Measurements from ENCODE around the gene GTSE1. TPM values are rescaled to one million over a fixed set of nuclear protein-coding genes. Genes with fewer than 3 reads are reported as not detected.

Gene GTSE1
- total and polyA plus RNA-seq, 2 donors (not counting 1 experiment from before 2014, with no cell fraction given), result 2.0 to 3.6 TPM

DNA sequence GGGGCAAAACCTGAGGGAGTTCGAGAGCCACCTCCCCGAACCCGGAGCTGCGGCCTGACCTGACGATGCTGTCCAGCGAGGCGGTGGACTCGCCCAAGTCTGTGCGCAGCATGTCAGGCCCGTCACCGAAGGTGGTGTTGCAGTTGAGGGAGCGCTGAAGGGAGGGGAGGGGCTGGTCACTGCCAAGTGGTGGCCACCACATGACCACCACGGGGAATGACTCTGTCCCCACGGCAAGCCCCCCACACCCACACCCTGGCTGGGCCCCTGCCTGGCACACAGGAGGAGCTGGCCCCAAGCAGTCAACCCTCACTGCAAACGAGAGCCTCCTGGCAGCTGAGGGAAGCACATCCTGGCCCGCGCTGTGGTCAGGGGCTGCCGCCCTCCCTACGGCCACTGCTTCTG is 69.7 kb downstream of the GTSE1 start:
- DNase-seq (ENCODE audit: low read depth in 2 of 2), result no peak
- Histone ChIP-seq H3K4me1 (ENCODE audit: control insufficient read depth, extremely low read depth, insufficient read depth, low read length) (no peaks in the 10 kb centered on the region), H3K27me3 (ENCODE audit: control insufficient read depth, insufficient read depth, low read length) (no peaks in the 10 kb centered on the region), H3K36me3 (ENCODE audit: control insufficient read depth, insufficient read depth, low read length) (no peaks in the 10 kb centered on the region), H2AFZ (ENCODE audit: low read length) (no peak overlapping the region), H3K79me2 (ENCODE audit: control insufficient read depth, insufficient read depth, low read length) (no peaks in the 10 kb centered on the region), H3K4me2 (ENCODE audit: extremely low read depth, insufficient read depth, low read length) (no peak overlapping the region), H3K9me3 (ENCODE audit: control insufficient read depth, insufficient read depth, low read depth, low read length) (no peaks in the 10 kb centered on the region), H3K9ac (ENCODE audit: insufficient read depth, low read length) (no peak overlapping the region), H3K4me3 (replicated peaks in 1 of 4; ENCODE audit: control extremely low read depth in 1 of 4, insufficient read depth in 1 of 4, low read depth in 3 of 4, low read length in 4 of 4) (no peak overlapping the region), H4K20me1 (ENCODE audit: control insufficient read depth, extremely low read depth, insufficient read depth, low read length) (no peaks in the 10 kb centered on the region), H3K27ac (ENCODE audit: insufficient read depth, low read length) (no peak overlapping the region)
- no peak for TF ChIP-seq EZH2 (IDR thresholded peaks at IDR 0.05; ENCODE audit: low read length, missing control alignments)
- TF ChIP-seq, protein P1, sequence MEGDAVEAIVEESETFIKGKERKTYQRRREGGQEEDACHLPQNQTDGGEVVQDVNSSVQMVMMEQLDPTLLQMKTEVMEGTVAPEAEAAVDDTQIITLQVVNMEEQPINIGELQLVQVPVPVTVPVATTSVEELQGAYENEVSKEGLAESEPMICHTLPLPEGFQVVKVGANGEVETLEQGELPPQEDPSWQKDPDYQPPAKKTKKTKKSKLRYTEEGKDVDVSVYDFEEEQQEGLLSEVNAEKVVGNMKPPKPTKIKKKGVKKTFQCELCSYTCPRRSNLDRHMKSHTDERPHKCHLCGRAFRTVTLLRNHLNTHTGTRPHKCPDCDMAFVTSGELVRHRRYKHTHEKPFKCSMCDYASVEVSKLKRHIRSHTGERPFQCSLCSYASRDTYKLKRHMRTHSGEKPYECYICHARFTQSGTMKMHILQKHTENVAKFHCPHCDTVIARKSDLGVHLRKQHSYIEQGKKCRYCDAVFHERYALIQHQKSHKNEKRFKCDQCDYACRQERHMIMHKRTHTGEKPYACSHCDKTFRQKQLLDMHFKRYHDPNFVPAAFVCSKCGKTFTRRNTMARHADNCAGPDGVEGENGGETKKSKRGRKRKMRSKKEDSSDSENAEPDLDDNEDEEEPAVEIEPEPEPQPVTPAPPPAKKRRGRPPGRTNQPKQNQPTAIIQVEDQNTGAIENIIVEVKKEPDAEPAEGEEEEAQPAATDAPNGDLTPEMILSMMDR (conservative IDR thresholded peaks at IDR 0.05 in 1 of 2, IDR thresholded peaks at IDR 0.05 in 1 of 2; ENCODE audit: low read depth in 1 of 2, low read length in 2 of 2), result no peak

DNA sequence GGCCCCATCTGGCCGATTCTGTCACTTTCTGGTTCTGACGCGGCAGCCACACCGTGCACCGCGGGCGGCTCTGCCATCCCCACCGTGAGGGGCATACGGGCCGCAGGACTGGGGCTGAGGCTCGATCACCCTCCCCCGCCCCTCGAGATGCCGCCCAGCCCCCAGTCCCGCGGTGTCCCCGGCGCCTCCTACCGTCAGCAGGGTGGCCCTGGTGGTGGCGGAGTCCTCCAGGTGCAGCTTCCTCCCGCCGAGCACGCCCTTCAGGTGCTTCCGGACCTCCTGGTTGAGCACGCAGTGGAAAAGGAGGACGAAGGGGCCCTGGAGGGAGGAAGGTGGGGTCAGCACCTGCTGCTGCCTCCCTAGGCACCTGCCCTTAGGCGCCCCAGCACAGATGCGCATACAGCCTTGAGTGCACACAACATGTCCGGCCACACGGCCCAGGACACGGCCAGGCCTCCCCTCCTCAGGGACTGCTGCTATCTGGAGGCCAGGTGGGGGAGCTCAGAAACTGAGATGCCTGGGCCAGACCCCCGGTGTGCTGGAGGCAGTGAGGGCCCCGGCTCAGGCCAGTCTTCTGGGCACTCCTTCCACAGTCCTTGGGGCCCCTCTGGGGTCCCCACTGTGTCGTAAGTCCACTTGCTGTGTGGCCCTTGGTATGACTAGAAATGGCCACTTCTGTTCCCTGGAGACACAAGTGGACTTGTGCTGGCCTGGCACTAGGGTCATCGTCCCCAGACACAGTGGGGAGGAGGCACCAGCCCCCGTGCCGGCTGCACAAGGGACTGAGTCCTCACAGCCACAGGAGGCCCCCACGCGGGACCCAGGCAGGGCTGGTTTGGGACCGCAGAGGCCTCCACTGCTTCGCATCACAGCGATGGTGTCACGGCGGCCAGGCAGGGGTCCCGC is 70.4 kb downstream of the GTSE1 start:
- TF ChIP-seq, protein P1 (conservative IDR thresholded peaks at IDR 0.05 in 1 of 2, IDR thresholded peaks at IDR 0.05 in 1 of 2; ENCODE audit: low read depth in 1 of 2, low read length in 2 of 2), result no peak
- TF ChIP-seq EZH2 (IDR thresholded peaks at IDR 0.05; ENCODE audit: low read length, missing control alignments), result no peak
- Histone ChIP-seq H3K27me3 (ENCODE audit: control insufficient read depth, insufficient read depth, low read length) (no peaks in the 10 kb centered on the region), H3K27ac (ENCODE audit: insufficient read depth, low read length) (no peak overlapping the region), H3K79me2 (ENCODE audit: control insufficient read depth, insufficient read depth, low read length) (no peaks in the 10 kb centered on the region), H3K9me3 (ENCODE audit: control insufficient read depth, insufficient read depth, low read depth, low read length) (no peaks in the 10 kb centered on the region), H3K9ac (ENCODE audit: insufficient read depth, low read length) (no peak overlapping the region), H3K36me3 (ENCODE audit: control insufficient read depth, insufficient read depth, low read length) (no peaks in the 10 kb centered on the region), H4K20me1 (ENCODE audit: control insufficient read depth, extremely low read depth, insufficient read depth, low read length) (no peaks in the 10 kb centered on the region), H3K4me3 (replicated peaks in 1 of 4; ENCODE audit: control extremely low read depth in 1 of 4, insufficient read depth in 1 of 4, low read depth in 3 of 4, low read length in 4 of 4) (no peak overlapping the region), H3K4me2 (ENCODE audit: extremely low read depth, insufficient read depth, low read length) (no peak overlapping the region), H2AFZ (ENCODE audit: low read length) (no peak overlapping the region), H3K4me1 (ENCODE audit: control insufficient read depth, extremely low read depth, insufficient read depth, low read length) (no peaks in the 10 kb centered on the region)
- DNase-seq (ENCODE audit: low read depth in 2 of 2), result no peak

DNA sequence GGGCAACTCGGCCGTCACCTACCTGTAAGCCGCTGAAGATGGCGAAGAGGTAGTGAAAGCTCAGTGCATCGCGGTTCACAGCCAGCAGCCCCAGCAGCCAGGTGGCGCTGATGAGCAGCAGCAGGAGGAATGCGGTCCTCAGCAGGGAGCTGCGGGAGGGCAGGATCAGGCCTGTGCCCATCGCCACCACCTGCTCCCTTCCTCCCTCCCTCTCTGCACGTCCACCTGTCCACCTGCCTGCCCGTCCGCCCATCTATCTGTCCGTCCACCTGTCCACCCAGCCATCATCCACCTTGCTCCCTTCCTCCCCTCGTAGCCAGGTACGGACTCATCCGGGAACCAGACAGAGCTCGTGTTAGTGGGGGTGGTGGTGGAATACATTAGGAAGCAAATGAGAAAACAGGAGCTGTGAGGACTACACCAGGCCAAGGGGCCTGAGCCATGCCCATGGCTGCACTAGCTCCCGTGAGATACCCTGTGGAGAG is 71.1 kb downstream of the GTSE1 start:
- H3K4me2 ChIP-seq (ENCODE audit: extremely low read depth, insufficient read depth, low read length), result no peak overlapping the region
- H3K4me1 ChIP-seq (ENCODE audit: control insufficient read depth, extremely low read depth, insufficient read depth, low read length), result no peaks in the 10 kb centered on the region
- no peaks in the 10 kb centered on the region for H4K20me1 ChIP-seq (ENCODE audit: control insufficient read depth, extremely low read depth, insufficient read depth, low read length)
- no peaks in the 10 kb centered on the region for H3K36me3 ChIP-seq (ENCODE audit: control insufficient read depth, insufficient read depth, low read length)
- peak; percentile 26 to 29 for DNase-seq (ENCODE audit: low read depth in 2 of 2)
- no peaks in the 10 kb centered on the region for H3K27me3 ChIP-seq (ENCODE audit: control insufficient read depth, insufficient read depth, low read length)
- no peak overlapping the region for H2AFZ ChIP-seq (ENCODE audit: low read length)
- no peak for TF ChIP-seq EZH2 (IDR thresholded peaks at IDR 0.05; ENCODE audit: low read length, missing control alignments)
- TF ChIP-seq, protein P1 (conservative IDR thresholded peaks at IDR 0.05 in 1 of 2, IDR thresholded peaks at IDR 0.05 in 1 of 2; ENCODE audit: low read depth in 1 of 2, low read length in 2 of 2), result peak; percentile 73 to 87
- H3K27ac ChIP-seq (ENCODE audit: insufficient read depth, low read length), result no peak overlapping the region
- no peak overlapping the region for H3K9ac ChIP-seq (ENCODE audit: insufficient read depth, low read length)
- H3K4me3 ChIP-seq (replicated peaks in 1 of 4; ENCODE audit: control extremely low read depth in 1 of 4, insufficient read depth in 1 of 4, low read depth in 3 of 4, low read length in 4 of 4), result no peak overlapping the region
- H3K79me2 ChIP-seq (ENCODE audit: control insufficient read depth, insufficient read depth, low read length), result no peaks in the 10 kb centered on the region
- H3K9me3 ChIP-seq (ENCODE audit: control insufficient read depth, insufficient read depth, low read depth, low read length), result no peaks in the 10 kb centered on the region

All from fibroblast of lung (primary cell).